AG09309 (cell line): ENCODE measurements around the gene CEP250.
"Not testable (repeated sequence)": the region's sequence is repeated elsewhere in the genome, so short reads cannot be mapped to it uniquely, and the experiment has no call there.

Source experiments
- DNase-seq: peaks from one replicate; pipeline ENCODE4 v3.0.0-alpha.2; 2010; ENCODE audit warnings: low read depth
- H3K4me3 ChIP-seq: 2 replicates; pipeline ENCODE4 v1.5.1; 2011; ENCODE audit warnings: mild to moderate bottlenecking, low read depth, low read length, moderate library complexity; ENCODE audit not compliant: control insufficient read depth
- CTCF ChIP-seq: IDR thresholded peaks from 2 replicates; pipeline ENCODE4 v1.5.1; 2011; ENCODE audit warnings: mild to moderate bottlenecking, low read depth, low read length, inconsistent platforms; ENCODE audit not compliant: insufficient read depth, control insufficient read depth; ENCODE audit errors: missing control alignments

Gene CEP250

GRCh38 chr20:35453647-35454046 is 1.8 kb upstream of the CEP250 start:
- no peak for DNase-seq
- no peak overlapping the region for H3K4me3 ChIP-seq
- no peak for TF ChIP-seq CTCF

DNA sequence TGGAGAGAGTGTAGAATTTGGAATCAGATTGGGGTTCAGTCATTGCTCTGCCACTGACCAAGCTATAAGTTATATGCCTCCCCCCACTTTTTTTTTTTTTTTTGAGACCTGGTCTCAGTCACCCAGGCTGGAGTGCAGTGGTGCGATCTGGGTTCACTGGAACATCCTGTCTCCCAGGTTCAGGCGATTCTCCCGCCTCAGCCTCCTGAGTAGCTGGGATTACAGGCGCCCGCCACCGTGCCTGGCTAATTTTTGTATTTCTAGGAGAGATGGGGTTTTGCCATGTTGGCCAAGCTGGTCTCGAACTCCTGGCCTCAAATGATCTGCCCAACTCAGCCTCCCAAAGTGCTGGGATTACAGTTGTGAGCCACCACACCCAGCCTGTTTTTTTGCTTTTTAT is 1.3 kb downstream of the CEP250 start:
- not testable (repeated sequence) for H3K4me3 ChIP-seq, DNase-seq

DNA sequence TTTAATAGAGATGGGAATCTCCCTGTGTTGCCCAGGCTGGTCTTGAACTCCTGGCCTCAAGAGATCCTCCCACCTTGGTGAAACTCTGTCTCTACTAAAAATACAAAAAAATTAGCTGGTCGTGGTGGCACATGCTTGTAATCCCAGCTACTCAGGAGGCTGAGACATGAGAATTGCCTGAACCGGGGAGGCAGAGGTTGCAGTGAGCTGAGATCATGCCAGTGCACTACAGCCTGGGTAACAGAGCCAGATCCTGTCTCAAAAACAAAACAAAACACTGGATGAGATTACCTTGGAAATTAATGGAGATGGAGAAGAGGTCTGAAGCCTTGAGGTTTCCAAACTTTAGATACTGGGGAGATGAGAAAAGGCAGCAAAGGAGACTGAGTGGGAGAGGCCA is 2.1 kb downstream of the CEP250 start:
- H3K4me3 ChIP-seq, DNase-seq: not testable (repeated sequence)

- DNase-seq = no peak
- TF ChIP-seq CTCF = no peak
- H3K4me3 ChIP-seq = no peak overlapping the region
Observed at GRCh38 chr20:35458388-35458787, 3.0 kb downstream of the CEP250 start.

GRCh38 chr20:35461620-35462019 is 6.2 kb downstream of the CEP250 start:
- no peak for DNase-seq
- H3K4me3 ChIP-seq = no peak overlapping the region
- TF ChIP-seq CTCF = no peak

- TF ChIP-seq CTCF = no peak
- no peak overlapping the region for H3K4me3 ChIP-seq
- no peak for DNase-seq
Observed at GRCh38 chr20:35462351-35462750, 7.0 kb downstream of the CEP250 start.

DNA sequence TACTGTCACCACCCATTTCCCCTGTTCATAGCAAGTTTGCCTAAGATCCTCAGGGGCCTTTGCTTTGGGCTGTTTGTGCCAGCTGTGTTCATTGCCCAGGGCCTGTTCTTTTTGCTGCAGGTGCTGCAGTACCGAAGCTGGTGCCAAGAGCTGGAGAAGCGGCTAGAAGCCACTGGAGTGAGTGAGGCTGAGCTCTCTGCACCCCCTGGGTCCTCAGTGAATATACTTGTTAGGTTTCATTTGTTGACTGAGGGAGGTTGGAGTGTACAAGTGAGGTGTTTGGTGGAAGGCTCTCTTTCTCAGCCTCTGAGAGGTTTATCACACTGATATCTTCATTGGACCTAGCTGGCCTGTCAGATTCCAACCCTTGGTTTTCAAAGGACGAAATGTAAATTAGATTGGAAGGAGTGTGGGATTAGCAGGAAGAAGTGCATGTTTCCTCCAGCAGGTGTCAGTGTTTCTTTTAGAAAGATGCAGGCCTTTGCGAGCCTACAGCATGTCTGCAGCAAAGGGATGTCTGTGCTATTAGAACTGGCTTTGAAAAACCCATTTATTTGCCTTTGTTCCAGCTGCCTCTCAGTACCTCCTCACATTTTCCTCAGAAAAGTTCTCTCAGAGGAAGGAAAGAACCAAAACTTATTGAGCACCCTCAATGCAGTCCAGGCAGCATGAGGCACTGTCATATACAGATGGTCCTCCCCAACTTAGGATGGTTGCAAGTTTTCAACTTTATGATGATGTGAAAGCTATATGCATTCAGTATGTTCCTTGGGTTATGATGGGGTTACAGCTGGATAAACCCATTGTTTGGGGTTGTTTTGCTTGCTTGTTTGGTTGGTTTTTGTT is 8.3 kb downstream of the CEP250 start:
- peak; percentile 33 for DNase-seq
- H3K4me3 ChIP-seq = no peak overlapping the region
- peak; percentile 68 for TF ChIP-seq CTCF

DNA sequence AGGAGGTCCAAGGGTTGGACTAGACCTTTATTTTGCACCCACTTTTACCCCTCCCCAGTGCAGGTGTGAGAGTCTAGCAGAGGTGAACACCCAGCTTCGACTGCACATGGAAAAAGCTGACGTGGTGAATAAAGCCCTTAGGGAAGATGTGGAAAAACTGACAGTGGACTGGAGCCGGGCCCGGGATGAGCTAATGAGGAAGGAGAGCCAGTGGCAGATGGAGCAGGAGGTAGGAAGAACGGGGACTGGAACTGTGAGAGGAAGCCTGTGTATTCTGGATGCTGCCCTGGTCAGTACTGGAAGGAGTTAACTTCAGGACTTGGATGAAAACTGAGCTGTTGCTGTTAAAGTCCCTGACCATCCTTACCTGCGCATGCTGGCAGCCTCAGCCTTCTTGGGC is 10.6 kb downstream of the CEP250 start:
- no peak for DNase-seq
- no peak overlapping the region for H3K4me3 ChIP-seq
- no peak for TF ChIP-seq CTCF
